Measurements from ENCODE around the gene ANO1.

GRCh38 chr11:70063121-70063520 is 15.0 kb upstream of the ANO1 start:
- TF ChIP-seq CTCF (IDR thresholded peaks at IDR 0.05; ENCODE audit: low read length) (no peak), EZH2 (optimal IDR thresholded peaks at IDR 0.05; ENCODE audit: low read depth, low read length) (no peak), EZH2phosphoT487 (IDR thresholded peaks at IDR 0.05; ENCODE audit: low read length) (no peak)
